ENCODE results near the gene WLS. TPM values are rescaled to one million over a fixed set of nuclear protein-coding genes. Genes with fewer than 3 reads are reported as not detected.

Gene WLS
- polyA plus RNA-seq, 1 donor from 2014 or later = 8.8 TPM

DNA sequence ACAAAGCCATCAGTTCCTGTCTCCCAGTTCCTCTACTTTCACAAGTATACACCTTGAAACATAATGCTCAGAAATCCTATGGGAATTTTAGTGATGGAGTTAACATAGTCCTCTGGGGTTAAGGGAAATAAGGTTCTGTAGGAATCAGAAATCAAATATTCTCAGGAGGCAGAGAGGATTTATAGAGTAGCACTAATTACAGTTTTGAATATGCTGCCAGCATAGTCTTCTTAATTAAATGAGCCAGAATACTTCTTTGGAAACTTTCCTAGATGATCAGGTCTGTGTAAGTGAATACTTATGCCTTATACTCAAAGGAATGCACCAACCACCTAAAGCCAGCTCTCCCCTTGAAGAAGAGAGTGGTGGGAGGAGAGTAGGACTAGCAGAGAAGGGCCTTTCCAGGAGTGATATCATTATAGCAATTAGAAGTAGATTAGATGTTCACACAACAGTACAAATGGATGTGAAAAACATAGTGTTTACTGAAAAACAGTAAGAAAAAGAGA, 150.5 kb downstream of the WLS start:
- TF ChIP-seq TAF1 (IDR thresholded peaks at IDR 0.05; ENCODE audit: low read depth) (no peak), SMC3 (conservative IDR thresholded peaks at IDR 0.05; ENCODE audit: poor library complexity) (no peak), CTCF (IDR thresholded peaks at IDR 0.05; ENCODE audit: poor library complexity, severe bottlenecking) (no peak), REST (IDR thresholded peaks at IDR 0.05; ENCODE audit: borderline replicate concordance) (no peak), EP300 (conservative IDR thresholded peaks at IDR 0.05; ENCODE audit: poor library complexity, severe bottlenecking) (no peak), EZH2 (IDR thresholded peaks at IDR 0.05; ENCODE audit: borderline replicate concordance, insufficient read depth, low read length, poor library complexity, severe bottlenecking) (no peak), MXI1 (conservative IDR thresholded peaks at IDR 0.05; ENCODE audit: poor library complexity, severe bottlenecking) (no peak), POLR2AphosphoS5 (IDR thresholded peaks at IDR 0.05) (no peak), RAD21 (conservative IDR thresholded peaks at IDR 0.05) (no peak)
- Histone ChIP-seq H3K9ac (ENCODE audit: low read length) (no peak overlapping the region), H3K4me3 (ENCODE audit: low read length) (no peak overlapping the region), H3K27ac (ENCODE audit: low read length) (no peak overlapping the region), H3K27me3 (ENCODE audit: insufficient read depth, low read depth, low read length) (no peaks in the 10 kb centered on the region), H3K79me2 (replicated peaks; ENCODE audit: insufficient read depth, low read length) (no peaks in the 10 kb centered on the region), H3K4me2 (ENCODE audit: low read length) (no peak overlapping the region), H3K9me3 (ENCODE audit: low read length) (no peaks in the 10 kb centered on the region), H3K36me3 (ENCODE audit: insufficient read depth, low read length) (no peaks in the 10 kb centered on the region), H3F3A (ENCODE audit: insufficient read depth, low read length, poor library complexity, severe bottlenecking) (no peaks in the 10 kb centered on the region), H2AFZ (ENCODE audit: low read depth, low read length) (no peak overlapping the region), H3K9me2 (ENCODE audit: insufficient read depth, low read length) (no peaks in the 10 kb centered on the region), H4K20me1 (ENCODE audit: insufficient read depth) (no peaks in the 10 kb centered on the region)

- no peaks in the 10 kb centered on the region for H3K27me3 ChIP-seq (ENCODE audit: insufficient read depth, low read depth, low read length)
- no peaks in the 10 kb centered on the region for H3K9me2 ChIP-seq (ENCODE audit: insufficient read depth, low read length)
- no peak overlapping the region for H2AFZ ChIP-seq (ENCODE audit: low read depth, low read length)
- no peak overlapping the region for H3K27ac ChIP-seq (ENCODE audit: low read length)
- H3K4me3 ChIP-seq (ENCODE audit: low read length) = no peak overlapping the region
- no peaks in the 10 kb centered on the region for H3F3A ChIP-seq (ENCODE audit: insufficient read depth, low read length, poor library complexity, severe bottlenecking)
- H3K9ac ChIP-seq (ENCODE audit: low read length) = no peak overlapping the region
- no peaks in the 10 kb centered on the region for H3K79me2 ChIP-seq (replicated peaks; ENCODE audit: insufficient read depth, low read length)
- H3K36me3 ChIP-seq (ENCODE audit: insufficient read depth, low read length) = no peaks in the 10 kb centered on the region
- H3K9me3 ChIP-seq (ENCODE audit: low read length) = no peaks in the 10 kb centered on the region
- TF ChIP-seq RAD21 (conservative IDR thresholded peaks at IDR 0.05) (no peak), EZH2 (IDR thresholded peaks at IDR 0.05; ENCODE audit: borderline replicate concordance, insufficient read depth, low read length, poor library complexity, severe bottlenecking) (no peak), CTCF (IDR thresholded peaks at IDR 0.05; ENCODE audit: poor library complexity, severe bottlenecking) (no peak), REST (IDR thresholded peaks at IDR 0.05; ENCODE audit: borderline replicate concordance) (no peak), TAF1 (IDR thresholded peaks at IDR 0.05; ENCODE audit: low read depth) (no peak), MXI1 (conservative IDR thresholded peaks at IDR 0.05; ENCODE audit: poor library complexity, severe bottlenecking) (no peak), POLR2AphosphoS5 (IDR thresholded peaks at IDR 0.05) (no peak), SMC3 (conservative IDR thresholded peaks at IDR 0.05; ENCODE audit: poor library complexity) (no peak), EP300 (conservative IDR thresholded peaks at IDR 0.05; ENCODE audit: poor library complexity, severe bottlenecking) (no peak)
- no peaks in the 10 kb centered on the region for H4K20me1 ChIP-seq (ENCODE audit: insufficient read depth)
- no peak overlapping the region for H3K4me2 ChIP-seq (ENCODE audit: low read length)
Observed at GRCh38 chr1:68078647-68079046, 153.7 kb downstream of the WLS start.

All from neural cell (in vitro differentiated cells).